ENCODE data around the gene LAMB3. TPM values are rescaled to one million over a fixed set of nuclear protein-coding genes. Genes with fewer than 3 reads are reported as not detected.

The LAMB3 gene
- total and polyA plus RNA-seq, 9 donors = 0.32 to 7.2 (median 0.96) TPM

DNA sequence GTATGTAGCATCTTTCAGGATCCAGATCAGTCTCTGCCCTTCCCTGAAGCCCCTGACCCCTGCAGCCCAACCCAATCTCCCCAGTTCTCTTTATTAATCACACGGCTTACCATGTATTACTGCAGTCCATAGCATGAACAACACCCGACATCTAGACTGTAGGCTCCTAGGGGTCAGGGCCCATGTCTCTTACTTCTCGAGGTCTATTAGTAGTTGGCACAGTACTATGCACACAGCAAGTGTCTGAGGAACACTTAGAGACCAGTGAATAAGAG is 41.7 kb downstream of the LAMB3 start:
- H3K36me3 ChIP-seq (ENCODE audit: control insufficient read depth, insufficient read depth, low read length) = no peaks in the 10 kb centered on the region
- no peak overlapping the region for H3K4me3 ChIP-seq (ENCODE audit: low read length)
- no peaks in the 10 kb centered on the region for H3K4me1 ChIP-seq (ENCODE audit: control insufficient read depth, insufficient read depth, low read length)
- no peaks in the 10 kb centered on the region for H3K27me3 ChIP-seq (ENCODE audit: control insufficient read depth, insufficient read depth, low read length)
- no peaks in the 10 kb centered on the region for H3K9me3 ChIP-seq (replicated peaks; ENCODE audit: control insufficient read depth, low read depth, low read length)
- WGBS (ENCODE audit: insufficient coverage) = 59% methylated on average over 3 of the region's 3 CpGs
- DNase-seq = no peak
- H3K27ac ChIP-seq (ENCODE audit: low read length) = no peak overlapping the region

DNA sequence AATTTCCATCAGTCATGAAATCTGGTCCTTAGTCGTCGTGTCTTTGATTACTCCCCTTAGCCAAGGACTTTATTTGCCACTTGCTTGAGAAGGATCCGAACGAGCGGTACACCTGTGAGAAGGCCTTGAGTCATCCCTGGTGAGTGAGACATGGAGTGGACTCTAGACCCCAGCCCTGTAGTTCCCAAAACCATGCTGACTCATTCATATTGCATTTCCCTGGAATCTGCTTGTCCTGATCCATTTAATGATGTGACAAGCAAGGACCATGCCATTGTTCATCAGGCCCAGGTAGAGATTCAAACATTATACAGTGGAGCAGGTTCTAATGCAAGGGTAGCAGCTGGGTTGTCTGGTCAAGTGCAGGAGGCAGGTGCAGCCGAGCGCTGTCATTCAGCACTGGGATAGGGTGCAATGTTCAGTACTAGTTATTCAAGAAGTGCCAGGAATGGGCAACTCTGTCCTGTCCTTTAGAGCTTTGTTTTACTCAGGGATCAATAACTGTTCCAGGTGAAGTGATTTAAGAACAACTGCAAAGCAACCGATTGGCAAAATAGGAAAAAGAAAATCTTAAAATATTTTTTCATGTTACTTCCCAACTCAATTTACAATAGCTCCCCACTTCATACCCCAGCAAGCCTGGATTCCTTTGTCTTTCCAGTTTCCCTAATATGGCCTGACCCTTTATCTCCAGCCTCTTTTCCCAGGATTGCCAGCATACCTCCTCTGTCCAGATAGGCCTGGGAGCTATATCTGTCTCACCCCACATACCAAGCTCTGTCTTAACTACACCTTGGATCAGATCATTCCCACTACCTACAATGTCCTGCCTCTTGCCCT is 42.2 kb downstream of the LAMB3 start:
- DNase-seq = no peak
- H3K27me3 ChIP-seq (ENCODE audit: control insufficient read depth, insufficient read depth, low read length) = no peaks in the 10 kb centered on the region
- no peaks in the 10 kb centered on the region for H3K4me1 ChIP-seq (ENCODE audit: control insufficient read depth, insufficient read depth, low read length)
- H3K4me3 ChIP-seq (ENCODE audit: low read length) = no peak overlapping the region
- 78% methylated on average over 4 of the region's 8 CpGs for WGBS (ENCODE audit: insufficient coverage)
- no peaks in the 10 kb centered on the region for H3K9me3 ChIP-seq (replicated peaks; ENCODE audit: control insufficient read depth, low read depth, low read length)
- no peak overlapping the region for H3K27ac ChIP-seq (ENCODE audit: low read length)
- H3K36me3 ChIP-seq (ENCODE audit: control insufficient read depth, insufficient read depth, low read length) = no peaks in the 10 kb centered on the region

DNA sequence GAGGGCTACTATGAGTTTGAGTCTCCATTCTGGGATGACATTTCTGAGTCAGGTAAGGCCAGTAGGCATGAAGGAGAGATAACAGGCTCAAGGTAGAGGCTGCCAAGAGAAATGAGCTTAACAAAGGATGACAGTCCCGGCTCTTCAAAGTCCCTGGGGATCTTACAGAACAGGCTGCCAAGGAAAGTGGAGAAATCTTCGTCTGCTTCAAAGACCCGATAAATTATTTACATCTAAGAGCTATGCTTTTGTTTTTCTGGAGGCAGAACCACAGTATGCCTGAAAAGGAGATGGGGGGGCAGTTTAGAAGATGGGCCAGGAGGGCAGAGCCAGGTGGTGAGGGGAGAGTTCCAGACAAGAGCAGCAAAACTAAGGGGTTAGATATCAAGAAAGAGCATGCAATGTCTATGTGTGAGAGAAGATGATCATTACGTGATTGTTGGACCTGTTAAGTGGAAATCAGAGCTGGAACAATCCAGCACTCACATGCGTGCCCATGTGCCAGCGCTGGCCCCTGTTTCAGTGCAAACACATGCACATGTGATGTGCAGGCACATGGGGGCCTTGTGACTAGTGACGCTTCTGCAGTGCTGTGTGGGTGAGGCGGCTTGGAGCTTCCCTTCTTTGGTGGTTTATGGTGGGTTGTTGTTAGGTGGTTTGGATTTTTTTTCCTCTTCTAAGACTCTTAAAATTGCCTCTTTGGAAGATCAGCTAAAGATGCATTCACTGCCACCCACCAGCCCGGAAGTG is 43.0 kb downstream of the LAMB3 start:
- Histone ChIP-seq H3K4me1 (ENCODE audit: control insufficient read depth, insufficient read depth, low read length) (no peaks in the 10 kb centered on the region), H3K27ac (ENCODE audit: low read length) (no peak overlapping the region), H3K4me3 (ENCODE audit: low read length) (no peak overlapping the region), H3K27me3 (ENCODE audit: control insufficient read depth, insufficient read depth, low read length) (no peaks in the 10 kb centered on the region), H3K36me3 (ENCODE audit: control insufficient read depth, insufficient read depth, low read length) (no peaks in the 10 kb centered on the region), H3K9me3 (replicated peaks; ENCODE audit: control insufficient read depth, low read depth, low read length) (no peaks in the 10 kb centered on the region)
- no peak for DNase-seq
- WGBS (ENCODE audit: insufficient coverage) = 59% methylated on average over 5 of the region's 9 CpGs

- Histone ChIP-seq H3K4me1 (ENCODE audit: control insufficient read depth, insufficient read depth, low read length) (no peaks in the 10 kb centered on the region), H3K9me3 (replicated peaks; ENCODE audit: control insufficient read depth, low read depth, low read length) (no peaks in the 10 kb centered on the region), H3K36me3 (ENCODE audit: control insufficient read depth, insufficient read depth, low read length) (no peaks in the 10 kb centered on the region), H3K27ac (ENCODE audit: low read length) (no peak overlapping the region), H3K27me3 (ENCODE audit: control insufficient read depth, insufficient read depth, low read length) (no peaks in the 10 kb centered on the region), H3K4me3 (ENCODE audit: low read length) (no peak overlapping the region)
- 69% methylated on average over 8 of the region's 8 CpGs for WGBS (ENCODE audit: insufficient coverage)
- no peak for DNase-seq
Observed at GRCh38 chr1:209607795-209608178, 44.4 kb downstream of the LAMB3 start.

DNA sequence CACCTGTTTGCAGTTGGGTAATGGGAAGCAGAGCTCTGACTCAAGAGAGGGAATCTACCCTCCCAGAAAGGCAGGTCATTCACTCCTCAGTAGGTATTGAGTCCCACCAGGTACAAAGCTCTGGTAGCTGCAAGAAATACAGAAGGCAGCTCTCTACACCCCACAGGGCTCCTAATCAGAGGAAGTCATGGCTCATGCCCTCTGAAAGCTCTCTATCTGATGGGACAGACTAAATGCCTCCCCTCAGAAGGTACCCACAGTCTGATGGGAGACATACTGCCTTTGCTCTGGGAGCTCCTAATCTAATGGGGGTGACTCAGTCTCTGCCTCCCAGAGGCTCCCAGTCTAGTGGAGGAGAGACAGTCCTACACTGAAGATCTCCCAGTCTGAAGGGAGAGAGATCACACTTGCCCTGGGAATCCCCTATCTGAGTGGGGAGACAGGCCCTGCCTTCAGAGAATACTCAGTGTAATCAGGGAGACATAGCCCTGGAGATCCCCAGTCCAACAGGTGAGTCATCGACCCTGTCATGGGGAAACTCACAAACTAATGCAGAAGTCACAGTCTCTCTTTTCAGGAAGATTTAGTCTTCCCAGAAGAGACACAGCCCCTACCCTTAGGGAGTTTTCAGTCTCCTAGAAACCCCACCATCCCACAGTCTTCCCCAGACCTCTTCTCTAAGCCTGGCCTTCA is 45.0 kb downstream of the LAMB3 start:
- no peak for DNase-seq
- H3K9me3 ChIP-seq (replicated peaks; ENCODE audit: control insufficient read depth, low read depth, low read length) = no peaks in the 10 kb centered on the region
- no peak overlapping the region for H3K27ac ChIP-seq (ENCODE audit: low read length)
- H3K4me1 ChIP-seq (ENCODE audit: control insufficient read depth, insufficient read depth, low read length) = no peaks in the 10 kb centered on the region
- H3K27me3 ChIP-seq (ENCODE audit: control insufficient read depth, insufficient read depth, low read length) = no peaks in the 10 kb centered on the region
- no peaks in the 10 kb centered on the region for H3K36me3 ChIP-seq (ENCODE audit: control insufficient read depth, insufficient read depth, low read length)
- 86% methylated on average over 1 of the region's 1 CpG for WGBS (ENCODE audit: insufficient coverage)
- H3K4me3 ChIP-seq (ENCODE audit: low read length) = no peak overlapping the region

DNA sequence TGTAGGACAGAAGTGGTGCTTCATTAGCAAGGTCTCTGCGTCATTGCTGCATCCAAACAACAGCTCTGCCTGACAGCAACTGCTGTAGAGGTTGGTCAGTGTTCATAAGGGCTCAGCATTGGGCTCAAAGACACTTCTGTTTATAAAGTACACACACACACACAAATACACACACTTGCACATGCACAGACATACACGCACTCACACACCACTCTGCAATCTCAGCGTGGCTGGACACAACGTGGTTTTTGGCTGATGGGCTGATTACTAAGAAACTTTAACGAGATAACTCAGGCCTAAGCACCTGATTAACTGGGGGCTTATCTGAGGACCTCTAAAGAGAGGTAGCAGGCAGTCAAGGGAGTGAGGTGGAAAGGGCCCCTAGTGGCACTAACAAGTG is 48.3 kb downstream of the LAMB3 start:
- 79% methylated on average over 4 of the region's 5 CpGs for WGBS (ENCODE audit: insufficient coverage)
- no peak for DNase-seq
- no peaks in the 10 kb centered on the region for H3K36me3 ChIP-seq (ENCODE audit: control insufficient read depth, insufficient read depth, low read length)
- H3K4me1 ChIP-seq (ENCODE audit: control insufficient read depth, insufficient read depth, low read length) = no peaks in the 10 kb centered on the region
- H3K4me3 ChIP-seq (ENCODE audit: low read length) = no peak overlapping the region
- no peaks in the 10 kb centered on the region for H3K9me3 ChIP-seq (replicated peaks; ENCODE audit: control insufficient read depth, low read depth, low read length)
- H3K27ac ChIP-seq (ENCODE audit: low read length) = no peak overlapping the region
- peaks cover 2% of the 10 kb centered on the region for H3K27me3 ChIP-seq (ENCODE audit: control insufficient read depth, insufficient read depth, low read length)

DNA sequence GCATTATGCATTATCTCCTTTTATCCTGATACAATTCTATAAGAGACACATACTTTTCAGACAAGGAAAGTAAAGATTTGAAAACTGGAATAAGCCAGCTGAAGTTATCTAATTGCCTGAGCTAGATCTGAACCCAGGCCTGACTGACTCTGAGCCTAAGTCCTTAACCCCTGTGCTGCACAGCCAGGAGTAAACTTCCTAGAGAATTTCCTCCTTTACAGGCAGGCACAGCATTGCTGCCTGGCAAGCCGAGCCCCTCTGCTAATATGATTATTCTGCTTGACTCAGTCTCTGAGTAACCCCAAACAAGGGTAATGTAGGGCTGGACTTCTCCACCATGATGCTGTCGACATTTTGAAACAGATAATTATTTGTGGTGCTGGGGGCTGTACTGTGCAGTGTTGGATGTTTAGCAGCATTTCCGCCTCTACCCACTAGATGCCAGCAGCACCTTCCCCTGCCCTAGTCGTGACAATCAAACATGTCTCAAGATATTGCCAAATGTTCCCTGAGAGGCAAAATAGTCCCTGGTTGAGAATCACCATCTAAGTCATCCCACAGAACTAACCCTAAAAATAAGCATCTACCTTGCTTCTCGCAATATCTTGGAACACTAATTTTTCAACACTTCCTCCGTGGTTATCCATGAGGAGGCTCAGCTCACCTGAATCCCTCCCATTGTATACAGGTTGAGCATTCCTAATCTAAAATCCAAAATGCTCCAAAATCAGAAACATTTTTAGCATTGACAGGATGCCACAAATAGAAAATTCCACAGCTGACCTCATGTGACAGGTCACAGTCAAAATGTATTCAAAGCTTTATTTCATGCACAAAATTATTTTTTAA is 50.2 kb downstream of the LAMB3 start:
- Histone ChIP-seq H3K36me3 (ENCODE audit: control insufficient read depth, insufficient read depth, low read length) (no peaks in the 10 kb centered on the region), H3K27ac (ENCODE audit: low read length) (no peak overlapping the region), H3K4me1 (ENCODE audit: control insufficient read depth, insufficient read depth, low read length) (no peaks in the 10 kb centered on the region), H3K9me3 (replicated peaks; ENCODE audit: control insufficient read depth, low read depth, low read length) (no peaks in the 10 kb centered on the region), H3K27me3 (ENCODE audit: control insufficient read depth, insufficient read depth, low read length) (peaks cover 2% of the 10 kb centered on the region), H3K4me3 (ENCODE audit: low read length) (no peak overlapping the region)
- DNase-seq = peak; percentile 24
- 60% methylated on average over 3 of the region's 6 CpGs for WGBS (ENCODE audit: insufficient coverage)

DNA sequence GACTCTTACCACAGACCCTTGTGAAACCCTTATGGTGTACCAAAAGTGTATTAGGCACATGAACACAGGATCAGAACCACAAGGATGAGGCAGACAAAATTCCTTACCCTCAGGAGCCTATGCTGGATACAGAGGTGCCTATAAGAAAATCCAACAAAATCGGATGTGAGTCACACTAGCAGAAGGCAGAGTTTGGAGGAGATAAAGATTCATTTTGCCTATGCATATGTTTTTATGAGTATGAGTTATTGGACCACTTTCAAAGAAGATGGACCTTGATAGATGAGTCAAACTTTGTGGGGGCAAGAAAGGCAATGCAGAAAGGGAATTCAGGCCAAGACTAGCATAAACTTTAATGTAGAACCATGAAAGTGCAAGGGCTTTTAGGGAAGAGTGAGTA is 51.7 kb downstream of the LAMB3 start:
- Histone ChIP-seq H3K27ac (ENCODE audit: low read length) (no peak overlapping the region), H3K4me1 (ENCODE audit: control insufficient read depth, insufficient read depth, low read length) (no peaks in the 10 kb centered on the region), H3K4me3 (ENCODE audit: low read length) (no peak overlapping the region), H3K9me3 (replicated peaks; ENCODE audit: control insufficient read depth, low read depth, low read length) (no peaks in the 10 kb centered on the region), H3K36me3 (ENCODE audit: control insufficient read depth, insufficient read depth, low read length) (no peaks in the 10 kb centered on the region), H3K27me3 (ENCODE audit: control insufficient read depth, insufficient read depth, low read length) (peaks cover 5% of the 10 kb centered on the region)
- no peak for DNase-seq
- WGBS (ENCODE audit: insufficient coverage) = 80% methylated on average over 1 of the region's 1 CpG

GRCh38 chr1:209598227-209598626 is 54.0 kb downstream of the LAMB3 start:
- H3K27ac ChIP-seq (ENCODE audit: low read length) = no peak overlapping the region
- no peak for DNase-seq
- no peaks in the 10 kb centered on the region for H3K9me3 ChIP-seq (replicated peaks; ENCODE audit: control insufficient read depth, low read depth, low read length)
- no peak overlapping the region for H3K4me3 ChIP-seq (ENCODE audit: low read length)
- H3K27me3 ChIP-seq (ENCODE audit: control insufficient read depth, insufficient read depth, low read length) = peaks cover 5% of the 10 kb centered on the region
- H3K4me1 ChIP-seq (ENCODE audit: control insufficient read depth, insufficient read depth, low read length) = no peaks in the 10 kb centered on the region
- WGBS (ENCODE audit: insufficient coverage) = no CpG with 5 or more reads among the region's 1 CpG
- H3K36me3 ChIP-seq (ENCODE audit: control insufficient read depth, insufficient read depth, low read length) = no peaks in the 10 kb centered on the region
